HL-60 (cell line): ENCODE results near the gene JMY.

Experiments used
- GABPA ChIP-seq: IDR thresholded peaks from 2 replicates; pipeline ENCODE4 v1.6.1; 2012; ENCODE audit warnings: low read depth
- SPI1 ChIP-seq: IDR thresholded peaks from 2 replicates; pipeline ENCODE4 v1.6.1; 2012; ENCODE audit warnings: low read depth, mild to moderate bottlenecking, borderline replicate concordance
- TF ChIP-seq, protein P1 (sequence below): IDR thresholded peaks from one replicate; pipeline ENCODE4 v1.5.1; 2011; ENCODE audit warnings: low read length, control low read depth, inconsistent platforms; ENCODE audit not compliant: insufficient read depth
- TF ChIP-seq, protein P2 (sequence below): IDR thresholded peaks from 2 replicates; pipeline ENCODE4 v1.6.1; 2012; ENCODE audit warnings: low read depth; ENCODE audit not compliant: insufficient replicate concordance

GRCh38 chr5:79287907-79288306 lies 52.0 kb downstream of the JMY start:
- TF ChIP-seq, protein P1, sequence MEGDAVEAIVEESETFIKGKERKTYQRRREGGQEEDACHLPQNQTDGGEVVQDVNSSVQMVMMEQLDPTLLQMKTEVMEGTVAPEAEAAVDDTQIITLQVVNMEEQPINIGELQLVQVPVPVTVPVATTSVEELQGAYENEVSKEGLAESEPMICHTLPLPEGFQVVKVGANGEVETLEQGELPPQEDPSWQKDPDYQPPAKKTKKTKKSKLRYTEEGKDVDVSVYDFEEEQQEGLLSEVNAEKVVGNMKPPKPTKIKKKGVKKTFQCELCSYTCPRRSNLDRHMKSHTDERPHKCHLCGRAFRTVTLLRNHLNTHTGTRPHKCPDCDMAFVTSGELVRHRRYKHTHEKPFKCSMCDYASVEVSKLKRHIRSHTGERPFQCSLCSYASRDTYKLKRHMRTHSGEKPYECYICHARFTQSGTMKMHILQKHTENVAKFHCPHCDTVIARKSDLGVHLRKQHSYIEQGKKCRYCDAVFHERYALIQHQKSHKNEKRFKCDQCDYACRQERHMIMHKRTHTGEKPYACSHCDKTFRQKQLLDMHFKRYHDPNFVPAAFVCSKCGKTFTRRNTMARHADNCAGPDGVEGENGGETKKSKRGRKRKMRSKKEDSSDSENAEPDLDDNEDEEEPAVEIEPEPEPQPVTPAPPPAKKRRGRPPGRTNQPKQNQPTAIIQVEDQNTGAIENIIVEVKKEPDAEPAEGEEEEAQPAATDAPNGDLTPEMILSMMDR, result no peak
- TF ChIP-seq GABPA (no peak), SPI1 (no peak)
- TF ChIP-seq, protein P2, sequence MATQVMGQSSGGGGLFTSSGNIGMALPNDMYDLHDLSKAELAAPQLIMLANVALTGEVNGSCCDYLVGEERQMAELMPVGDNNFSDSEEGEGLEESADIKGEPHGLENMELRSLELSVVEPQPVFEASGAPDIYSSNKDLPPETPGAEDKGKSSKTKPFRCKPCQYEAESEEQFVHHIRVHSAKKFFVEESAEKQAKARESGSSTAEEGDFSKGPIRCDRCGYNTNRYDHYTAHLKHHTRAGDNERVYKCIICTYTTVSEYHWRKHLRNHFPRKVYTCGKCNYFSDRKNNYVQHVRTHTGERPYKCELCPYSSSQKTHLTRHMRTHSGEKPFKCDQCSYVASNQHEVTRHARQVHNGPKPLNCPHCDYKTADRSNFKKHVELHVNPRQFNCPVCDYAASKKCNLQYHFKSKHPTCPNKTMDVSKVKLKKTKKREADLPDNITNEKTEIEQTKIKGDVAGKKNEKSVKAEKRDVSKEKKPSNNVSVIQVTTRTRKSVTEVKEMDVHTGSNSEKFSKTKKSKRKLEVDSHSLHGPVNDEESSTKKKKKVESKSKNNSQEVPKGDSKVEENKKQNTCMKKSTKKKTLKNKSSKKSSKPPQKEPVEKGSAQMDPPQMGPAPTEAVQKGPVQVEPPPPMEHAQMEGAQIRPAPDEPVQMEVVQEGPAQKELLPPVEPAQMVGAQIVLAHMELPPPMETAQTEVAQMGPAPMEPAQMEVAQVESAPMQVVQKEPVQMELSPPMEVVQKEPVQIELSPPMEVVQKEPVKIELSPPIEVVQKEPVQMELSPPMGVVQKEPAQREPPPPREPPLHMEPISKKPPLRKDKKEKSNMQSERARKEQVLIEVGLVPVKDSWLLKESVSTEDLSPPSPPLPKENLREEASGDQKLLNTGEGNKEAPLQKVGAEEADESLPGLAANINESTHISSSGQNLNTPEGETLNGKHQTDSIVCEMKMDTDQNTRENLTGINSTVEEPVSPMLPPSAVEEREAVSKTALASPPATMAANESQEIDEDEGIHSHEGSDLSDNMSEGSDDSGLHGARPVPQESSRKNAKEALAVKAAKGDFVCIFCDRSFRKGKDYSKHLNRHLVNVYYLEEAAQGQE, result no peak
